ENCODE results near the gene TMEM187. TPM values are rescaled to one million over a fixed set of nuclear protein-coding genes. Genes with fewer than 3 reads are reported as not detected.

The TMEM187 gene
- total and polyA plus RNA-seq, 12 donors: 4.0 to 29.2 (median 12.9) TPM

GRCh38 chrX:154030715-154031305 lies 58.3 kb downstream of the TMEM187 start:
- no peaks in the 10 kb centered on the region for H3K9me3 ChIP-seq (replicated peaks in 1 of 3)
- H3K4me1 ChIP-seq (replicated peaks in 1 of 2): peaks cover 6 to 11% of the 10 kb centered on the region in 2 donors
- peaks cover 10% of the 10 kb centered on the region for H3K27me3 ChIP-seq
- DNase-seq: no peak
- H3K36me3 ChIP-seq (replicated peaks in 1 of 2): peaks cover 0 to 25% of the 10 kb centered on the region in 2 donors
- intact Hi-C loops (cut with DNase I): no loop called here
- no peak for TF ChIP-seq POLR2A (IDR thresholded peaks at IDR 0.05)
- TF ChIP-seq CTCF (IDR thresholded peaks at IDR 0.05): no peak
- no peak overlapping the region for H3K4me3 ChIP-seq
- H3K27ac ChIP-seq: no peak overlapping the region
- 87 to 91% (median 88%) methylated on average over 26 to 29 of the region's 29 CpGs for WGBS, 4 donors

- H3K36me3 ChIP-seq (replicated peaks in 1 of 2): peaks cover 0 to 25% of the 10 kb centered on the region in 2 donors
- no peak for TF ChIP-seq CTCF (IDR thresholded peaks at IDR 0.05)
- intact Hi-C loops (cut with DNase I): no loop called here
- no peak for DNase-seq
- peak overlapping the region in 1 of 5 donors; percentile 10 for H3K27ac ChIP-seq
- no peak overlapping the region for H3K4me3 ChIP-seq
- WGBS, 4 donors: 70 to 89% (median 78%) methylated on average over 11 of the region's 11 CpGs
- H3K4me1 ChIP-seq (replicated peaks in 1 of 2): peaks cover 6 to 11% of the 10 kb centered on the region in 2 donors
- H3K9me3 ChIP-seq (replicated peaks in 1 of 3): no peaks in the 10 kb centered on the region
- H3K27me3 ChIP-seq: peaks cover 10% of the 10 kb centered on the region
Measured at GRCh38 chrX:154032160-154032559, 59.6 kb downstream of the TMEM187 start.

- Histone ChIP-seq H3K4me1 (replicated peaks in 1 of 2) (peaks cover 6 to 11% of the 10 kb centered on the region in 2 donors), H3K27ac (no peak overlapping the region), H3K27me3 (peaks cover 10% of the 10 kb centered on the region), H3K4me3 (no peak overlapping the region), H3K9me3 (replicated peaks in 1 of 3) (no peaks in the 10 kb centered on the region), H3K36me3 (replicated peaks in 1 of 2) (peaks cover 0 to 25% of the 10 kb centered on the region in 2 donors)
- no peak for DNase-seq
- intact Hi-C loops (cut with DNase I): no loop called here
- TF ChIP-seq CTCF (IDR thresholded peaks at IDR 0.05) (no peak), POLR2A (IDR thresholded peaks at IDR 0.05) (no peak)
- WGBS, 4 donors: 59 to 82% (median 63%) methylated on average over 6 to 9 of the region's 9 CpGs; no CpG with 5 or more reads in 1 of the 4 donors
Measured at GRCh38 chrX:154032653-154033052, 60.1 kb downstream of the TMEM187 start.

MicroRNAs encoded within 50 kb of the gene (microRNA counts, 767-probe panel; counts per million panel counts)
- 0 counts per million in 2 donors for microRNA hsa-miR-718

Small RNAs within 50 kb of the gene (microRNA-seq; reads per million reads assigned to microRNA genes)
- 0 reads per million in 3 donors for gene MIR3202-1
- 0 reads per million in 3 donors for gene MIR3202-2
- 0 reads per million in 3 donors for gene MIR718

Small RNAs within 50 kb of the gene (small RNA-seq; reads per million reads assigned to genes)
- gene MIR3202-1: 0.25 to 0.36 reads per million in 2 donors

Other genes with a start within 250 kb of the TMEM187 start
- 100 to 1,000 TPM; 168 to 343 (median 285) TPM for gene BCAP31, start 248.4 kb upstream of the TMEM187 start, total RNA-seq
- 100 to 1,000 TPM; 121 to 274 (median 218) TPM for gene BCAP31, start 248.4 kb upstream of the TMEM187 start, polyA plus RNA-seq
- gene ABCD1, start 247.9 kb upstream of the TMEM187 start, total RNA-seq: 10 to 100 TPM; 29.6 to 78.0 (median 51.0) TPM
- gene ABCD1, start 247.9 kb upstream of the TMEM187 start, polyA plus RNA-seq: 10 to 100 TPM; 29.7 to 58.6 (median 42.3) TPM
- gene PLXNB3, start 208.5 kb upstream of the TMEM187 start, total RNA-seq: 100 to 1,000 TPM in 1 of 9 donors, 10 to 100 TPM in 7, 1 to 10 TPM in 1; 1.1 to 103 (median 34.9) TPM
- gene PLXNB3, start 208.5 kb upstream of the TMEM187 start, polyA plus RNA-seq: 100 to 1,000 TPM in 1 of 3 donors, 10 to 100 TPM in 2; 21.7 to 119 (median 87.3) TPM
- 1 to 10 TPM in 5 of 9 donors, under 1 TPM in 3, not detected in 1; 0.14 to 2.9 (median 1.3) TPM for gene SRPK3, start 191.7 kb upstream of the TMEM187 start, total RNA-seq
- 10 to 100 TPM in 1 of 3 donors, 1 to 10 TPM in 1, under 1 TPM in 1; 0.31 to 20.5 (median 4.9) TPM for gene SRPK3, start 191.7 kb upstream of the TMEM187 start, polyA plus RNA-seq
- 100 to 1,000 TPM in 2 of 9 donors, 10 to 100 TPM in 7; 68.4 to 144 (median 83.1) TPM for gene IDH3G, start 178.4 kb upstream of the TMEM187 start, total RNA-seq
- 100 to 1,000 TPM in 2 of 3 donors, 10 to 100 TPM in 1; 73.9 to 112 (median 111) TPM for gene IDH3G, start 178.4 kb upstream of the TMEM187 start, polyA plus RNA-seq
- 100 to 1,000 TPM; 162 to 609 (median 366) TPM for gene SSR4, start 178.1 kb upstream of the TMEM187 start, total RNA-seq
- gene SSR4, start 178.1 kb upstream of the TMEM187 start, polyA plus RNA-seq: 1,000 to 10,000 TPM in 1 of 3 donors, 100 to 1,000 TPM in 2; 195 to 1,349 (median 921) TPM
- 1 to 10 TPM in 8 of 9 donors, under 1 TPM in 1; 0.69 to 8.8 (median 3.4) TPM for gene PDZD4, start 142.2 kb upstream of the TMEM187 start, total RNA-seq
- gene PDZD4, start 142.2 kb upstream of the TMEM187 start, polyA plus RNA-seq: 10 to 100 TPM in 1 of 3 donors, 1 to 10 TPM in 2; 3.0 to 39.2 (median 9.5) TPM
- gene L1CAM, start 86.6 kb upstream of the TMEM187 start, total RNA-seq: 10 to 100 TPM in 3 of 9 donors, 1 to 10 TPM in 4, under 1 TPM in 2; 0.52 to 50.1 (median 2.7) TPM
- gene L1CAM, start 86.6 kb upstream of the TMEM187 start, polyA plus RNA-seq: 10 to 100 TPM in 2 of 3 donors, 1 to 10 TPM in 1; 8.9 to 34.1 (median 14.5) TPM
- 1 to 10 TPM in 1 of 9 donors, under 1 TPM in 8; 0.11 to 1.1 (median 0.57) TPM for gene AVPR2, start 68.1 kb upstream of the TMEM187 start, total RNA-seq
- 1 to 10 TPM in 2 of 3 donors, not detected in 1; 1.0 to 1.6 TPM for gene AVPR2, start 68.1 kb upstream of the TMEM187 start, polyA plus RNA-seq
- 10 to 100 TPM; 22.4 to 67.8 (median 45.0) TPM for gene ARHGAP4, start 46.5 kb upstream of the TMEM187 start, total RNA-seq
- 100 to 1,000 TPM in 2 of 3 donors, 1 to 10 TPM in 1; 1.5 to 316 (median 118) TPM for gene ARHGAP4, start 46.5 kb upstream of the TMEM187 start, polyA plus RNA-seq
- gene NAA10, start 37.7 kb upstream of the TMEM187 start, total RNA-seq: 100 to 1,000 TPM in 3 of 9 donors, 10 to 100 TPM in 6; 60.0 to 159 (median 93.2) TPM
- 100 to 1,000 TPM; 121 to 287 (median 228) TPM for gene NAA10, start 37.7 kb upstream of the TMEM187 start, polyA plus RNA-seq
- gene RENBP, start 28.1 kb upstream of the TMEM187 start, total RNA-seq: 10 to 100 TPM; 15.5 to 37.4 (median 24.6) TPM
- gene RENBP, start 28.1 kb upstream of the TMEM187 start, polyA plus RNA-seq: 10 to 100 TPM in 2 of 3 donors, 1 to 10 TPM in 1; 5.4 to 69.6 (median 27.6) TPM
- 10 to 100 TPM in 8 of 9 donors, 1 to 10 TPM in 1; 9.2 to 77.1 (median 57.8) TPM for gene HCFC1, start 936 bp upstream of the TMEM187 start, total RNA-seq
- gene HCFC1, start 936 bp upstream of the TMEM187 start, polyA plus RNA-seq: 10 to 100 TPM; 15.3 to 32.7 (median 19.6) TPM
- gene IRAK1, start 47.1 kb downstream of the TMEM187 start, total RNA-seq: 100 to 1,000 TPM in 4 of 9 donors, 10 to 100 TPM in 5; 48.2 to 142 (median 98.0) TPM
- gene IRAK1, start 47.1 kb downstream of the TMEM187 start, polyA plus RNA-seq: 10 to 100 TPM; 36.9 to 70.1 (median 63.4) TPM
- gene MECP2, start 125.0 kb downstream of the TMEM187 start, total RNA-seq: 10 to 100 TPM; 16.9 to 67.7 (median 60.2) TPM
- 10 to 100 TPM; 23.3 to 28.6 (median 24.5) TPM for gene MECP2, start 125.0 kb downstream of the TMEM187 start, polyA plus RNA-seq
- gene OPN1LW, start 171.5 kb downstream of the TMEM187 start, total RNA-seq: not detected
- gene OPN1LW, start 171.5 kb downstream of the TMEM187 start, polyA plus RNA-seq: not detected
- not detected for gene OPN1MW, start 209.8 kb downstream of the TMEM187 start, total RNA-seq
- not detected for gene OPN1MW, start 209.8 kb downstream of the TMEM187 start, polyA plus RNA-seq
- gene OPN1MW2, start 247.0 kb downstream of the TMEM187 start, total RNA-seq: not detected
- not detected for gene OPN1MW2, start 247.0 kb downstream of the TMEM187 start, polyA plus RNA-seq

All from adrenal gland (tissue), 12 donors.